NCI-H2227 (cell line): ENCODE results near the gene TTC28.
A peak's percentile ranks its signal among the peaks of the same experiment; 100 is the strongest.

Source experiments
- DNase-seq: peaks from one replicate; lab custom pipeline; 2025; ENCODE audit not compliant: unreplicated experiment; lab: John Stamatoyannopoulos, UW

Gene TTC28

DNA sequence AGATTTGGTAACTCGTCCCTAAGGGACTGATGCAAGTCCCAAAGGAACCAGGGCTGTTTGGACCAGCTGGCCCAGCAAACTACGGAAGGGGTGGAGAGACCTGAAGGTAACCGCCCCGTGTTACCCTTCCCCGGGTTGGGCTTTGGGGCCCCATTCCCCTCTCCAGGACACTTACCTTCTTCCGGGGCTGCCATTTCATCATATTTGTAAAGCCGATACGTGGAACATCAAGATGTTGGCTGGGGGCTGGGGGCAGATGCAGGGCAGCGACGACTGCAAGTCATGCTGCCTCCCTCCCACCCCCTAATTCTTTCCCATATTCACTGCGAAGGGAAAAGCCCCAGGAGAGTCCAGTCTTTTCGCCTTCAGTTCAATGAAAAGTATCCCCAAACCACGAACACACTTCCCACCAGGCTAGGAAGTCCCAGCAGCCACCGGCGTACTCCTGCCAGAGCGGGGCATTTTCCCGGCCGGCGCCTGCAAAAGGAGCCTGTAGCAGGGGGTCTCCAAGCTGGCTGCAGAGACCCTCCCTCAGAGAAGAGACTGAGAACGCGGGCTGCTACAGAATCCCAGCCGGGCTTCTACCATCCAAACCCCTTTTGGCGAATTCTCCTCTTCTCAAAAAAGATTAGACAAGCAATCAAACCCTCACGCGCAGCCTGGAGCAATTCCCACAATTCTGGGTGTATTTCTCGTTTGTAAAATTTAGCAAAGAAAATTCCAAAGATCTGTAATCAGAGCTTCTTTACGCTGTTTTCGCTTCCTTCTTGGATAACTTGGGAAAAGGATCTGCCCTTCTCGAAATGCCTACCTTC lies 236.7 kb downstream of the TTC28 start:
- DNase-seq: no peak

GRCh38 chr22:28442264-28442710 lies 237.4 kb downstream of the TTC28 start:
- peak; percentile 64 for DNase-seq

- DNase-seq: no peak
Measured at GRCh38 chr22:28441720-28442263, 237.8 kb downstream of the TTC28 start.

DNA sequence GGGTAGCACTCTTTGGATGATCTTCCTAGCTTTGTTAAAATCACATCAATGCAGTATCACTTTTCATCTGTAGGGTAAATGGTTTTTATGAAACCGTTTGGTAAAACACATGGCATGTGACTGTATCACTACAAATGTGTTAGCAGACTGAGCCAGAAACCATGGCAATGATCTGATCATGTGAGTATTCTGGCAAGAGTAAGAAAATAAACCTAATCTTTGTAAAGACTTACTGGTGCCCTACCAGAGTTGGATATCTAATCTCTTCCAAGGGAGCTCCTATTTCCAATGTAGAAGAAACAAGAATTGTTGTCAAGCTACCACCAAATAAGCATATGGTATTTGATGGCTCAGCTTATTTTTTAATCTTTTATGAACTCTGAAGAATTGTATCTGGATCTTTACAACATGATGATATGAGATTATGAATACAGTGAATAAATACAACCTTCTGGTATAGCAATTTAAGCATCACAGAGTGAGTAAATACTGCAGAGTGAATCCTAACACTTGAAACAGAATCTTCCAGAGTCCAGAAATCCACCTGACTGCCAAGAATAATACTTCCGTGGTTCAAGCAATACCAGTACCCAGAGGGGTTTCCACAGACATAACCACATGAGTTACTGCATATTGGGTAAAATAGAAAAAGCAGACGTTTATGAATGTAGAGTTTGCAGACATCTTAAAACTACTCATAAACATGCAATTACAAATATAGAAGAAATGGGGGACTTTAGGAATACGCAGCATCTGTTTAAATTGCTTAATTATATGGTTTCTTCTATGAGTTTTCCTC lies 238.8 kb downstream of the TTC28 start:
- DNase-seq: peak; percentile 22

DNA sequence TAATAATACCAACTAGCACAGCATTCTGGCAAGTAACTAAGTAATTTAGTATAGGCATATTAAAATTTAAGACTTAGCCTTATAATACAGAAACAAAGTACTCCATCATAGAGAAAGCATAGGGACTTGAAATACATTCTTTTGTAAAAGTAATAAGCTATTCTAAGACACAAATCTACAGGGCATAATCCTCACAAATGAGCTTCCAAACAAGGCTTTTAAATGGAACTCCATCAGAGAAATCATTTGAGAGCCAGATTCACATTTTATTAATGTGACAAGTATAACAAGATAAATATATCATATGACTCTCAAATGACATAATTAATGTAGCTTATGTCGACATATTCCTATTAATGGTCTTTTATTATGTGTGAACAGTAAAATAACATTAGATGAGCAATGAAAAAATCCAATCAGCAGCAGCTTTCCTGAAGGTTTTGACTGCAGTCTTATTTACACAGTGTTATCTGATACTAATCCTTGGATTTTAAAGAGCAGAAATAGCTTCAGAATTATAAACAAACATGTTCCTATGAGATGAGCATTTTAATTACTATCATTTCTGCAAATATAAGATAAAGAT lies 241.4 kb downstream of the TTC28 start:
- DNase-seq: no peak

DNA sequence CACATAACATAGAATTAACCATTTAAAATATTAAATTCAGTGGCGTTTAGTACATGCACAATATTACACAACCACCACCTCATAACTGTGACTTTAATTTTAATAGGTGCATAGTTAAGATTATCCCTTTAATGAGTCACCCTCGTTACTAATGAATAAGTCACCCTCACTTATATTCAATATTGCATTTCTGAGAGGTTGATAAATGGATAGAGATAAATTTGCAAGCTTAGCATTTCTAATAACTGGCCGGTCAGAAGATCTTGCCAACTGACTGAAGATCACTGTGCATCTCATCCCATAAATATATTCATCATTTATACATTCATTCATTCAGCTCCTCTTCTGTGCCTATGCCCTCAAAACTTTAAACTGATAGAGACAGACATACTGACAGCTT lies 243.7 kb downstream of the TTC28 start:
- no peak for DNase-seq

GRCh38 chr22:28435140-28435768 lies 244.4 kb downstream of the TTC28 start:
- DNase-seq: peak; percentile 3

- DNase-seq: no peak
Measured at GRCh38 chr22:28430466-28431025, 249.1 kb downstream of the TTC28 start.

GRCh38 chr22:28429711-28430110 lies 249.9 kb downstream of the TTC28 start:
- DNase-seq: no peak

- DNase-seq: no peak
Measured at GRCh38 chr22:28428271-28428670, 251.4 kb downstream of the TTC28 start.

GRCh38 chr22:28426346-28427132 lies 253.1 kb downstream of the TTC28 start:
- no peak for DNase-seq

DNA sequence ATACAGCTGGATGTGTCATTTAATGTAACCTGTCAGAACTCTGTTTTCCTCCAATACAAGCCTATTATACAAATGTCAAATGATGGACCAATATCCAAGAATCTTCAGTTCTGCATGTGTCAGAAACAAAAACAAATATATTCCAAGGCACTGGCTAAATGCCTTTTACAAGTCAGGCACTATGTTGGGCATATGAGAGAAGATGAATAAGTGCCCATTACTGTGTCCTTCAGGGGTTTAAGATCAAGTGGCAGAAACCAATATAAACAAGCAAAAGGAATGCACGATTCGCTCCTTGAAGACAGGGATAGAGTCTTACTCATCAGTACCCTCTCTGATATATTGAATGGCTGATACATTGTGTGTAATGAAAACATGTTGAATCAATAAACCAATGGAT lies 254.4 kb downstream of the TTC28 start:
- no peak for DNase-seq

GRCh38 chr22:28424427-28425080 lies 255.1 kb downstream of the TTC28 start:
- DNase-seq: no peak

DNA sequence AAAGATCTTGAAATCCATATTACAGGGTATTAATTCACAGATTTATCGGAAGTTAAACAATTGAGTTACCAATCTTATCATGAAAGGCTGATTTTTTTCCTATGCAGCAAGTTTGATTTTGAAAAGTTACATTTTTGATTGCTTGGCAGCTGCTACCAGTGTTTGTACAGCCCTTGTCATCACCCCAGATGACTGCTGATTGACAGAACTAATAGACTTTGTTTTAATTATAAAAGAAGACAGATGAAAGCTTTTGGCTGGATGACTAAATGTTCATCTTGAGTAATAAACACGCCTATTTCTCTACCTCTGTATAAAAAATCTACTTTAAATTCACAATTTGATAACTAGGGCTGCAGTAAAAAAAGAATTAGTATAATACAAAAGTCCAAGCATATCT lies 259.7 kb downstream of the TTC28 start:
- DNase-seq: no peak

DNA sequence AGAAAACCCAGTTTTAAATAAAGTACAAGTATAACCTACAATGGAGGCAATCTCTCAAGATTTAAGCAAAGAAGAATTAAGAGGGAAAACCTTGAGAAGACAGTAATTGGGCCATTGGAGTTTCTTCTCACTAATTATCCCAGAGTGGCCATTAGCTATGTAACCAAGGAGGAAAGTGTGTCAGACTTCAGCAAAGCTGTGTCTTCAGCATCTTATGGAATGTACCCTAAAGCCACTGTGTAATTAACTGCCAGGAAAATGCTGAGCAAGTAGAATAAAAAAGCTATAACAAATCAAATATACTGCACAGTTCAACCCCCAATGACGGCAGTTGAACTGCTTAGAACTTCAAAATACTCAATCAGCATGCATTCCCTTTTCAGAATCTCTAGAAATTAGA lies 261.6 kb downstream of the TTC28 start:
- DNase-seq: no peak

- no peak for DNase-seq
Measured at GRCh38 chr22:28417431-28417830, 262.2 kb downstream of the TTC28 start.

DNA sequence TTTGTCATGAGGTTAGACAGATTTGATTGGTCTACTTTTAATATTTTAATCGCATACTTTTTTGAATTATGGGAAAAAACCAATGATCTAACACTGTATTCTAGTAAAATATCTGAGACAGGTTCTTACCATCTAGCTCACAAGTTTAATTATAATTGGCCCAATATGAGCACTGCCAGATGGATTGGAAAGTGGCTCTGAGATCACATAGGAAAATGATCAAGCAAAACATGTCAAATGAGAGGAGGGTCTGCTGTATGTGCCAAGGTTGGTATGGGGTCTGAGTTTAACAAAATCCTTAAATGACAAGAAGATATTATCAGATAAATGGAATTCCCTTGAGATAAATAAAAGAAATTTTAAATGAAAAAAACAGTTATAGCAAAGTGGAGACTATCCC lies 264.7 kb downstream of the TTC28 start:
- no peak for DNase-seq

DNA sequence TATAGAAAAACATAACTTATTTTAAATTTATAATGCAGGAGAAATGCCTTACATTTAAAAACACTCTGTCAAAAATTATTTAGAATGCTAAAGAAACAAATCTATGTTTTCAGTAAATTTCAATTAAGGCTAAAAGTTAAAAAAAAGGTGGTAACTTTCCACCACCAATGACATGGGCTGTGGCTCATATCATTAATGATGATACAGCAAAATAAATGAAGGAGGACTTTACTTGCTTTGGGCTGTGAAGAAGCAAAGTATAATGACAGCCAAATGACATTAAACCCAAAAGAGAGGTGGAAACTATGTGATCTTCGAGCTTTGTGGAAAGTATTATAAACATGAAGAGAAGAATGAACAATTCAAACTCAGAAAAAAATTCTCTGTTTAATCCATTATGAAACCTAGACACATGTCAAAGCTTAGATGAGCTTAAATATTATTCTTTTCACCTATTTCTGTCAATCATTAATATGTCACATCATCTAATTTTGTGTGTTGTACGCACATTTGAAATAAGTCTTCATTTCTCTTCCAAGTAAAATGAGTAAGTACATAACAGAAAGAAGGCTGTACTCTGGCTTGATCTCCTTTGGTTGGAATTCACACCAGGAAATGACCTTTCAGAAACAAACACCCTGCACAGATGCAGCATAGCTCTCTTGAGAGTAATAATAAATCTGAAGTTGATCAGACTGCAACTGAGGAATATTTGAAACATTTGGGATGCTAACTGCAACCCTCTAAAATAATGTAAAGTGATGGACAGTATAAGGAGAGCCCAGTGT lies 265.8 kb downstream of the TTC28 start:
- DNase-seq: no peak

DNA sequence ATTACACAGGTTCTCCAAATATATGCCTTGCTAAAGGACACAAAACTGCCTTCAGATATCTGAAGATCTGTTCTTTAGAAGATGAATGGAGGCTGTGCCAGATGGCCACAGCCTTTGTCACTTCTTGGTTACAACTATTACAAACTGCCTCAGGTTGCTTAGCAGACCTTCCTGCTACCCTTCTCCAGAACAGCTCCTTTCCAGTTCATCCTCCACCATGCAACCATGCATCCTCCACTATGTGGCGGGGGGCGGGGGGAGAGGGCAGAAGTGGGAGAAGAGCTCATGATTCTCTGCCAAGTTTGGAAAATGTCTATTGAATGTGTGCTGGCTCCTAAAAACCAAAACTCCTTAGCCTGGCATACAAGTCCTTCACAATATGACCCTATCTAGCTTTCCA lies 267.5 kb downstream of the TTC28 start:
- DNase-seq: no peak
